HG03097 (cell line): ENCODE measurements around the gene ASAP3.
A peak's percentile ranks its signal among the peaks of the same experiment; 100 is the strongest.

Source experiments
- ATAC-seq: cut with Tn5 transposase; IDR thresholded peaks from one replicate; pipeline ENCODE4 v1.9.1; 2021; ENCODE audit not compliant: unreplicated experiment, low FRiP score

ASAP3 gene

GRCh38 chr1:23483321-23484252 is at the start of gene ASAP3:
Gene ASAP3 (minus strand): TSS chr1:23484179. CDS start chr1:23484133, 46 bp downstream.
- ATAC-seq = no peak

DNA sequence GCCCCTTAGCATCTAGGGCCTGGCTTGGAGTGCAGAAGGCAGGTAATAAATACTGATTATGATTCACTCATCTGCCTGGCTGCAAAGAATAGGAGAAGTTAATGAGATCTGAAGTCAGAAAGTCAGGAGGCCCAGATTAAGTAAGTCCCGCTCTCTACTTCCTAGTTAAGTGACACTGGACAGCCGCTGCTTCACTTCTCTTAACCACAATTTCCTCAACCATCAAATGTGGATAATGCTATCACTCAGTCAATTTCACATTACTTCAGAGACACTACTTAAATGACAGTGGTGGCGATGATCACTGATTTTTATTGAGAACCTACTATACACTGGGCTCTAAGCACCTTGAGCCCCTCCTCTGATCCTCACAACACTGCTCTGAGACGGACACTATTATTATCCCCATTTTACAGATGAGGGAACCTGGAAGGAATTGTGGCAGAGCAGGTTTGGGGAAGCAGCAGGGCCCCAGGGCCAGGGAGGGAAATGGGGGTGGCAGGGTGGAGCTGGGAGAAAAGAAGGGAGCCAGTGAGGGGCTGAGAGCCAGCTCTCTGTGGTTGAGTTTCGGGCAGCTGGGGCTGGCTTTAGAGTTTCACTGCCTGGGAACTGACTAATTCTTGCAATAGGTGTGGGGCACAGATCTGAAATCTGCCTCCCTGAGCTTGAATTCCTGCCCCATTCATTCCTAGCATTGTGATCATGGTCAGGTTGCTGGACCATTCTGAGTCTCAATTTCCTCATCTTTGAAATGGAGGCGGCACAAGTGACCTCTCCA is 49.5 kb upstream of the ASAP3 start:
- ATAC-seq = no peak

GRCh38 chr1:23531562-23532094 is 47.6 kb upstream of the ASAP3 start:
- no peak for ATAC-seq

DNA sequence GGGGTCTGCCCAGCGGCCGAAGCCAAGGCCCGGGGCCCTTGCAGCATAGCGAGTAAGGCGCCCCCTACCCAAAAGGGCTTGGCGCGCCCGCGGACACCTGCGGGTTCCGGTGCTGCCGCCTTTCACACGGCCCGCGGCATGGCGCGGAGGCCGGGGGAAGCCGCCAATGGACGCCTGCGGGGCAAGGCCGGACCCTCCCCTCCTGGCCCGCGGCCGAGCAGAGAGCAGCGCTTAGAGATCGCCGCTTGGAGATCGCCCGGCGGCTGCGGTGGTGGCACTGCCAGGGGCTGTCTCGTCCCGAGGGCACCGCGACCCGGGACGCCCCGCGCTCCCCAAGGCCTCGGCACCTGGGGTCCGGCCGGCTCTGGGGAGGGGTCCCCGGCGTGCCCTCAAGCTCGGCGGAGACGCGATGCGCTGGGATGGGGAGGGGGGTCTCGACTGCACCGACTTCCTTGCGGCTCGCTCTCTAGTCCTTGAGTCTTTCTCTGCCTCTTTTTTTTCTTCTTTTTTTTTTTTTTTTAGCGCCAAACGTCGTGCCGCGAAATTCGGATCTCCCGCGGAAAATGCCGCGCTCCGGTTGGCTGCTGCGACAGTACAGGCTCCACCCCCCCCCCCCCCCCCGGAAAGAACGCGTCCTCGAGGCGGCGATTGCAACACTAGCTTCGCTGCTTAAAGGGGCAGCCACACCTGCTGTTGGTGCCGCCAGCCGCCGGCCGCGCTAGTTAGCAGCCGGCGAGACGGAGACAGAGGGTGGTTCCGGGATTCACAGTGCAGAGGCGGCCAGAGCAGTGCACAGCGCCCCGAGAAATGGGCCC is 47.0 kb upstream of the ASAP3 start, which contains the start of gene E2F2:
Gene E2F2 (minus strand): TSS at position 487 of the 815 bp plus-strand sequence. CDS start 440 bp downstream, at position 47.
- peak; percentile 36 for ATAC-seq

- ATAC-seq = no peak
Observed at GRCh38 chr1:23530087-23530746, 46.2 kb upstream of the ASAP3 start.

GRCh38 chr1:23529146-23530086 is 45.4 kb upstream of the ASAP3 start:
- no peak for ATAC-seq

- no peak for ATAC-seq
Observed at GRCh38 chr1:23528250-23528978, 44.4 kb upstream of the ASAP3 start.

GRCh38 chr1:23527900-23528249 is 43.9 kb upstream of the ASAP3 start:
- ATAC-seq = no peak

DNA sequence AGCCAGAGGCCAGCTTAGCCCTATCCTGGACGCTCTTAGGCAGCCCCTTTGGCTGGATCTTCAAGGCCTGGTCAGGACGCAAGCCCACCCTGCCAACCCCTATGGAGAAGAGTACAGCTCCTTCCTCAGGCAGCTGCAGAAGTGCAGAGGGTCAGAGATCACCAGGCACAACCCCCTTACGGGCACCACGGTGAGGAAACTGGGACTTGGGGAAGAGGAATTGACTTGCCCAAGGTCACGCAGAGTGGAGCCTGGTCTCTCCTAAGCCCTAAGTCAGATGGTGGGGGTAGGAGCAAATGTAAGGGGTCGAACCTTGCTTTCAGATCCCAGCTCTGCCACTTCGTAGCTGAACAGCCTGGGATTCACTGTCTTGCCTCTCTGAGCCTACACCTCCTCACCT is 43.4 kb upstream of the ASAP3 start:
- no peak for ATAC-seq

DNA sequence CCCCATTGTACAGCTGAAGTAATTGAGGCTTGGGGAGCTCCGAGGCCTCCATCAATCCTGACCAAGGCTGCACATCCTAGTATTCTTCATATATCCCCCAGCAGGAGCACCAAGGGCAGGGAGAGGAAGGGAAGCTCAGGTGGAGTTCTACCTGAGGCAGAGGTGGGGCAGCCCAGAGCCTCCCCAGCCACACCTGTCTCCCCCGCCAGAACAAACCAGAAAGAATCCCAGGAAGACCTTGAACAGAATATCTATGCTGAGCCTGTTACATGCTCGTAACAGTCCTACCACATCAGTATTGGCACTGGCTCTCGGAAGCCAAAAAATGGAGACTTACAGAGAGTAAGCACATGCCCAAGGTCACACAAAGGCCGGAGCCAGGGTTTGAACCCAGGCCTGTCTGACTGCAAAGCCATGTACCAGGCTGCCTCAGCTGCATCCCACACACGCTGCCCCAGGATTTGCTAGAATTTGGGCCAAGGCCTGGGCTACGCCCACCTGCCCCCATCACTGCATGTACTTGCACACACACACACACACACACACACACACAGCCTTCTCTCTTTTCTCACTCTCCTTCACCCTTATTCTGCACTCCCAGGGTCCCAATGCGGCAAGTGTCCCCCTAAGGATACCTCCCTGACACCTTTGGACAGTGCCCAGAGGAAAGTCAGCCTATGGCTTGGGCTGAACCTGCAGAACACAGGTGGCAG is 42.5 kb upstream of the ASAP3 start:
- ATAC-seq = no peak

- ATAC-seq = no peak
Observed at GRCh38 chr1:23525558-23526250, 41.7 kb upstream of the ASAP3 start.

- ATAC-seq = no peak
Observed at GRCh38 chr1:23524716-23525401, 40.9 kb upstream of the ASAP3 start.

DNA sequence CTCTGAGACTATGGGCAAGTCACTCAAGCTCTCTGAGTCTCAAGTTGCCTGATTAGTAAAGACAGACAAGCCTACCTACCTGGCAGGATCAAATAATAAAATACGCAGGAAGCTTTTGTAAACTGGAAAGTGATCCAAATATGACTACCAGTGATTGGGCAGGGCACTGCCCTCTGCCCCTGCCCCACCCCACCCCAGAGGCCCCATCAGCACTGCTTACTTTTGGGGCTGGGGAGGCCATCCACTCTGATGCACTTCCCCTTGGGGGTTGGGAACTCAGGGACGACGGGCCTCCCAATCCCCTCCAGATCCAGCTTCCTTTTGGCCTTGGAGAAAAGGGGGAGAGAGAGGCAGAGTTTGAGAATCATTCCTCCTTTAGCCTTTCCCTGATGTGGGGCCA is 40.2 kb upstream of the ASAP3 start:
- ATAC-seq = no peak

DNA sequence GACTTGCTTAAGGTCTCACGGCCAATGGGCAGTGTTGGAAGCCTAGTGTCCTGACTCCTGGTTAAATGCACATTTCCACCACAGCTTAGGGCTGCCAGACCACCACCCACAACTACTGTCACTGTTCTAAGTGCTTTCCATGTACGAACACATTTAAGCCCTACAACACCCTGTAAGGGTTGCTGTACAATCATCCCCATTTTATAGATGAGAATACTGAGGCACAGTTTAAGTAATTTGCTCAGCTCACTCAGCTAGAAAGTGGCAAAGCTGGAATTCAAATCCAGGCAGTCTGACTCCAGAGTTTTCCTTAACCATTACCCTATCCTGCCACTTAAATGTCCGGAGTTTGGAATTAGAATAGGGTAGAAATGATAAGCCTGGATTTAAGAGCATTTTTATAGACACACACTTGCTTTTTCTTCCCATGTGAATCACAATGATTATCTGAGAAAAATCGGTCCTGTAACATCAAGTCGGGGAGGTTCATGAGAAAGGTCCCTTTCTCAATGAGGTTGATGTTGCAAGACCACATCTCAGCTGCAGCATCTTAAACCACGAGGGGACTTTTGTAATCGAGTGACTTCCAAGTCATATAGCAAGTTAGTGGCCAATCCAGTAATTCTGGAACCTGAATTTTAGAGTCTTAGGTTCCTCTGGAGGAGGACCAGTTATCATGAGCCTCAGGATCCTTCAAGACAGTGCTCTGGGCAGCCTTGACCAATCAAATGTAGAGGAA is 38.4 kb upstream of the ASAP3 start:
- no peak for ATAC-seq

DNA sequence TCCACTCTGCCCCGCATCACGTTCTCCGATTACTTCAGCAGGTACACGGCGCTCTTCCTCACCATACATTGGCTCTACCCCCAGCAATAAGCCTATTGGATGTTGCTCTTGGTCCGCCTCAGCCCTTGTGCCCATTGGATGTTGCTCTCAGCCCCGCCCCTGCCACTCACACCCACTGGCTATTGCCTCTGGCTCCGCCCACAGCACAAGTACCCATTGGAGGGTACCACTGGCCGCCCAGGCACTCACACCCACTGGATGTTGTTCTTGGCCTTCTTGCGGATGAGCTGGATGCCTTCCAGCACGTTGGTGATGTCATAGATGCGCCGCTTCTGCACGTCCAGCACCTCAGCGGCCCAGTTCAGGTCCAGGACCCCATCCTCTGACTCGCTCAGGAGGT is 37.6 kb upstream of the ASAP3 start:
- no peak for ATAC-seq

- ATAC-seq = no peak
Observed at GRCh38 chr1:23517581-23517980, 33.6 kb upstream of the ASAP3 start.
